ENCODE data around the gene MORC2. TPM values are rescaled to one million over a fixed set of nuclear protein-coding genes. Genes with fewer than 3 reads are reported as not detected.
A peak's percentile ranks its signal among the peaks of the same experiment; 100 is the strongest.

MORC2 gene
- total and polyA plus RNA-seq, 2 of the 13 experiments (the other 11 are each of a cell fraction or from before 2014, with no cell fraction given), result 11.9 to 18.3 TPM

DNA sequence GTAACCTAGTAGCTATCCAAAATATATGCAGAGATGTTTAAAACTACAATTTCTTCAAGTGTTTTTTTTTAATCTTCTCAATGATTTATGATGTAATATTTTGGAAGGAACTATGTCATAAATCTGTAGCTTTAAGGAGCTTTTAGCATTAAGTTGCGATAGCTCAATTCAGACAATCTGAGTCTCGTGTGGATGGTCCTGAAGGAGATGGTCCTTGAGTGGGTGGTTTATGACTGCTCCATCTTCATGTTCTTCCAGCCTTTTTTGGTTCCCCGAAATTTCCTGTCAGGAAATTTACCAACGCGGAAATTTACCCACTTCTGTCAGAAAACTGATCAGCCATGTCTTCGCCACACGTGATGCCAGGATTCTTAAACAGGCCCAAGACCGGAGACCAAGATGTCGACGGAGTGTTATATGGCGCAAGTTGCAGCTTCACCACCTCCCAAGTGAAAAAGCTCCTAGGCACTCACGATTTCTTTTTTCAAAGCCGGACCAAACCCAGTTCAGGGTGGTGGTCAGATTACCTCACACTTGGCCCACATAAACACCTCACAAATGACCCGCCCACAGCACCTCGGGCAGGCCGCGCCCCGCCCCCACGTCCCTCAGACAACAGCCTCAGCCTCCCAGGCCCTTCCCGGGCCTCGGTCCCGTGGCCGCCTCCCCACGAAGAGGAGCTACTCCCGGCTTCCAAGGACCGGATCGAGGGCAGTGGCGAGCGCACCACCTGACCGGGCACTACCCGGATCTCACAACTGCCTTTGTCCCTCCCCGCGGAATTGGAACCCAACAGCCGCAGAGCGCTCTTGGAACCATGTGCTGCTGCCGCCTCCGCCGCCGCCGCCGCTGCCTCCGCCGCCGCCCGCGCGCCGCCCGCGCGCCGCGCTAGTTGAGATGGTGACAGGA lies at the start of gene MORC2 (continued):
- TF ChIP-seq RBM22 (optimal IDR thresholded peaks at IDR 0.05; ENCODE audit: low read length), result peak; percentile 29
- TF ChIP-seq, protein P1, sequence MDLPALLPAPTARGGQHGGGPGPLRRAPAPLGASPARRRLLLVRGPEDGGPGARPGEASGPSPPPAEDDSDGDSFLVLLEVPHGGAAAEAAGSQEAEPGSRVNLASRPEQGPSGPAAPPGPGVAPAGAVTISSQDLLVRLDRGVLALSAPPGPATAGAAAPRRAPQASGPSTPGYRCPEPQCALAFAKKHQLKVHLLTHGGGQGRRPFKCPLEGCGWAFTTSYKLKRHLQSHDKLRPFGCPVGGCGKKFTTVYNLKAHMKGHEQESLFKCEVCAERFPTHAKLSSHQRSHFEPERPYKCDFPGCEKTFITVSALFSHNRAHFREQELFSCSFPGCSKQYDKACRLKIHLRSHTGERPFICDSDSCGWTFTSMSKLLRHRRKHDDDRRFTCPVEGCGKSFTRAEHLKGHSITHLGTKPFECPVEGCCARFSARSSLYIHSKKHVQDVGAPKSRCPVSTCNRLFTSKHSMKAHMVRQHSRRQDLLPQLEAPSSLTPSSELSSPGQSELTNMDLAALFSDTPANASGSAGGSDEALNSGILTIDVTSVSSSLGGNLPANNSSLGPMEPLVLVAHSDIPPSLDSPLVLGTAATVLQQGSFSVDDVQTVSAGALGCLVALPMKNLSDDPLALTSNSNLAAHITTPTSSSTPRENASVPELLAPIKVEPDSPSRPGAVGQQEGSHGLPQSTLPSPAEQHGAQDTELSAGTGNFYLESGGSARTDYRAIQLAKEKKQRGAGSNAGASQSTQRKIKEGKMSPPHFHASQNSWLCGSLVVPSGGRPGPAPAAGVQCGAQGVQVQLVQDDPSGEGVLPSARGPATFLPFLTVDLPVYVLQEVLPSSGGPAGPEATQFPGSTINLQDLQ (CRISPR knock-in tag; IDR thresholded peaks at IDR 0.05), result peak; percentile 83; the same call in 1 of the 2 replicates
- no peak for TF ChIP-seq ZNF792 (CRISPR knock-in tag; IDR thresholded peaks at IDR 0.05)
- 0 out of 2 replicates have a peak, but pooled peaks have one; percentile 11 for TF ChIP-seq ZIK1 (CRISPR knock-in tag; IDR thresholded peaks at IDR 0.05; ENCODE audit: borderline replicate concordance, low read depth)
- TF ChIP-seq ONECUT2 (CRISPR knock-in tag; IDR thresholded peaks at IDR 0.05), result no peak
- 0 out of 2 replicates have a peak, but pooled peaks have one; percentile 54 for TF ChIP-seq SETDB1 (CRISPR knock-in tag; IDR thresholded peaks at IDR 0.05; ENCODE audit: borderline replicate concordance)
- no peak for TF ChIP-seq HNF4G (IDR thresholded peaks at IDR 0.05; ENCODE audit: borderline replicate concordance, low read depth, low read length)
- TF ChIP-seq HNF4G (CRISPR knock-in tag; IDR thresholded peaks at IDR 0.05; ENCODE audit: borderline replicate concordance, low read depth), result peak; percentile 65; the same call in 1 of the 2 replicates
- TF ChIP-seq ZSCAN9 (CRISPR knock-in tag; IDR thresholded peaks at IDR 0.05; ENCODE audit: borderline replicate concordance), result peak; percentile 17; the same call in 1 of the 2 replicates
- TF ChIP-seq ZNF652 (CRISPR knock-in tag; IDR thresholded peaks at IDR 0.05; ENCODE audit: borderline replicate concordance, low read depth), result no peak
- TF ChIP-seq, protein P2, sequence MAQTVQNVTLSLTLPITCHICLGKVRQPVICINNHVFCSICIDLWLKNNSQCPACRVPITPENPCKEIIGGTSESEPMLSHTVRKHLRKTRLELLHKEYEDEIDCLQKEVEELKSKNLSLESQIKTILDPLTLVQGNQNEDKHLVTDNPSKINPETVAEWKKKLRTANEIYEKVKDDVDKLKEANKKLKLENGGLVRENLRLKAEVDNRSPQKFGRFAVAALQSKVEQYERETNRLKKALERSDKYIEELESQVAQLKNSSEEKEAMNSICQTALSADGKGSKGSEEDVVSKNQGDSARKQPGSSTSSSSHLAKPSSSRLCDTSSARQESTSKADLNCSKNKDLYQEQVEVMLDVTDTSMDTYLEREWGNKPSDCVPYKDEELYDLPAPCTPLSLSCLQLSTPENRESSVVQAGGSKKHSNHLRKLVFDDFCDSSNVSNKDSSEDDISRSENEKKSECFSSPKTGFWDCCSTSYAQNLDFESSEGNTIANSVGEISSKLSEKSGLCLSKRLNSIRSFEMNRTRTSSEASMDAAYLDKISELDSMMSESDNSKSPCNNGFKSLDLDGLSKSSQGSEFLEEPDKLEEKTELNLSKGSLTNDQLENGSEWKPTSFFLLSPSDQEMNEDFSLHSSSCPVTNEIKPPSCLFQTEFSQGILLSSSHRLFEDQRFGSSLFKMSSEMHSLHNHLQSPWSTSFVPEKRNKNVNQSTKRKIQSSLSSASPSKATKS (CRISPR knock-in tag; IDR thresholded peaks at IDR 0.05), result no peak
- TF ChIP-seq, protein P3, sequence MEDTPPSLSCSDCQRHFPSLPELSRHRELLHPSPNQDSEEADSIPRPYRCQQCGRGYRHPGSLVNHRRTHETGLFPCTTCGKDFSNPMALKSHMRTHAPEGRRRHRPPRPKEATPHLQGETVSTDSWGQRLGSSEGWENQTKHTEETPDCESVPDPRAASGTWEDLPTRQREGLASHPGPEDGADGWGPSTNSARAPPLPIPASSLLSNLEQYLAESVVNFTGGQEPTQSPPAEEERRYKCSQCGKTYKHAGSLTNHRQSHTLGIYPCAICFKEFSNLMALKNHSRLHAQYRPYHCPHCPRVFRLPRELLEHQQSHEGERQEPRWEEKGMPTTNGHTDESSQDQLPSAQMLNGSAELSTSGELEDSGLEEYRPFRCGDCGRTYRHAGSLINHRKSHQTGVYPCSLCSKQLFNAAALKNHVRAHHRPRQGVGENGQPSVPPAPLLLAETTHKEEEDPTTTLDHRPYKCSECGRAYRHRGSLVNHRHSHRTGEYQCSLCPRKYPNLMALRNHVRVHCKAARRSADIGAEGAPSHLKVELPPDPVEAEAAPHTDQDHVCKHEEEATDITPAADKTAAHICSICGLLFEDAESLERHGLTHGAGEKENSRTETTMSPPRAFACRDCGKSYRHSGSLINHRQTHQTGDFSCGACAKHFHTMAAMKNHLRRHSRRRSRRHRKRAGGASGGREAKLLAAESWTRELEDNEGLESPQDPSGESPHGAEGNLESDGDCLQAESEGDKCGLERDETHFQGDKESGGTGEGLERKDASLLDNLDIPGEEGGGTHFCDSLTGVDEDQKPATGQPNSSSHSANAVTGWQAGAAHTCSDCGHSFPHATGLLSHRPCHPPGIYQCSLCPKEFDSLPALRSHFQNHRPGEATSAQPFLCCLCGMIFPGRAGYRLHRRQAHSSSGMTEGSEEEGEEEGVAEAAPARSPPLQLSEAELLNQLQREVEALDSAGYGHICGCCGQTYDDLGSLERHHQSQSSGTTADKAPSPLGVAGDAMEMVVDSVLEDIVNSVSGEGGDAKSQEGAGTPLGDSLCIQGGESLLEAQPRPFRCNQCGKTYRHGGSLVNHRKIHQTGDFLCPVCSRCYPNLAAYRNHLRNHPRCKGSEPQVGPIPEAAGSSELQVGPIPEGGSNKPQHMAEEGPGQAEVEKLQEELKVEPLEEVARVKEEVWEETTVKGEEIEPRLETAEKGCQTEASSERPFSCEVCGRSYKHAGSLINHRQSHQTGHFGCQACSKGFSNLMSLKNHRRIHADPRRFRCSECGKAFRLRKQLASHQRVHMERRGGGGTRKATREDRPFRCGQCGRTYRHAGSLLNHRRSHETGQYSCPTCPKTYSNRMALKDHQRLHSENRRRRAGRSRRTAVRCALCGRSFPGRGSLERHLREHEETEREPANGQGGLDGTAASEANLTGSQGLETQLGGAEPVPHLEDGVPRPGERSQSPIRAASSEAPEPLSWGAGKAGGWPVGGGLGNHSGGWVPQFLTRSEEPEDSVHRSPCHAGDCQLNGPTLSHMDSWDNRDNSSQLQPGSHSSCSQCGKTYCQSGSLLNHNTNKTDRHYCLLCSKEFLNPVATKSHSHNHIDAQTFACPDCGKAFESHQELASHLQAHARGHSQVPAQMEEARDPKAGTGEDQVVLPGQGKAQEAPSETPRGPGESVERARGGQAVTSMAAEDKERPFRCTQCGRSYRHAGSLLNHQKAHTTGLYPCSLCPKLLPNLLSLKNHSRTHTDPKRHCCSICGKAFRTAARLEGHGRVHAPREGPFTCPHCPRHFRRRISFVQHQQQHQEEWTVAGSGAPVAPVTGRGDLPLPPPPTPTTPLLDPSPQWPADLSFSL (CRISPR knock-in tag; IDR thresholded peaks at IDR 0.05), result no peak
- TF ChIP-seq RFX5 (IDR thresholded peaks at IDR 0.05; ENCODE audit: low read depth, low read length), result no peak
- 0 out of 2 replicates have a peak, but pooled peaks have one; percentile 20 for TF ChIP-seq TARDBP (CRISPR knock-in tag; IDR thresholded peaks at IDR 0.05)

Measured in HepG2 (cell line).